Body of pancreas (tissue), 4 donors: ENCODE results near the gene GRM4.

ENCODE experiments used
- POLR2A ChIP-seq, 3 donors: fragments of 450-650 bp; IDR thresholded peaks; one replicate each; pipeline ENCODE4 v1.6.1; 2016; ENCODE audit warnings: antibody characterized with exemption in 3 of 3, mild to moderate bottlenecking in 2 of 3
- TF ChIP-seq, protein P1 (sequence below), 7 experiments: fragments of 450-650 bp in 4 of 7; fragments of 200-600 bp in 3 of 7; sonication (generic) in 3 of 7; IDR thresholded peaks; one replicate each; pipeline ENCODE4 v1.5.1; 2016 to 2019; ENCODE audit warnings: antibody characterized with exemption in 7 of 7

DNA sequence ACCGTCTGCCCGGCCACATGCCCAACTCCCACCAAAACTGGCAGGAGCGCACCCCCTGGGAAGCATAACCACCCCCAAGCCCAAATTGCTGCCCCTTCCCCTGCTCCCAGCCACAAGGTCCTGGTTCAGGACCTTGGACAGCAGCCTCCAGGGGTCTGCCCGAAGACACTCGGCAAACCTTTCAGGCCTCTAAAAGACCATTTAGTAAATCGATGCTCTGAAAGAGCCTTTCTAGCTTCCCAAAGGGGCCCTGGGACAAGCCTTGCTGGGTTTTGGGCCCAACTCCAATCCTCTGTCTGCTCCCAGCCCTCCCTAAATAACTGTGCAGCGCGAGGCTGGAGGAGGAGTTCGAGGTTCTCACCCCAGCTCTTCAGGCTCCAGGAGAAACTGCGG is 30.5 kb downstream of the GRM4 start:
- TF ChIP-seq, protein P1, sequence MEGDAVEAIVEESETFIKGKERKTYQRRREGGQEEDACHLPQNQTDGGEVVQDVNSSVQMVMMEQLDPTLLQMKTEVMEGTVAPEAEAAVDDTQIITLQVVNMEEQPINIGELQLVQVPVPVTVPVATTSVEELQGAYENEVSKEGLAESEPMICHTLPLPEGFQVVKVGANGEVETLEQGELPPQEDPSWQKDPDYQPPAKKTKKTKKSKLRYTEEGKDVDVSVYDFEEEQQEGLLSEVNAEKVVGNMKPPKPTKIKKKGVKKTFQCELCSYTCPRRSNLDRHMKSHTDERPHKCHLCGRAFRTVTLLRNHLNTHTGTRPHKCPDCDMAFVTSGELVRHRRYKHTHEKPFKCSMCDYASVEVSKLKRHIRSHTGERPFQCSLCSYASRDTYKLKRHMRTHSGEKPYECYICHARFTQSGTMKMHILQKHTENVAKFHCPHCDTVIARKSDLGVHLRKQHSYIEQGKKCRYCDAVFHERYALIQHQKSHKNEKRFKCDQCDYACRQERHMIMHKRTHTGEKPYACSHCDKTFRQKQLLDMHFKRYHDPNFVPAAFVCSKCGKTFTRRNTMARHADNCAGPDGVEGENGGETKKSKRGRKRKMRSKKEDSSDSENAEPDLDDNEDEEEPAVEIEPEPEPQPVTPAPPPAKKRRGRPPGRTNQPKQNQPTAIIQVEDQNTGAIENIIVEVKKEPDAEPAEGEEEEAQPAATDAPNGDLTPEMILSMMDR (IDR thresholded peaks at IDR 0.05), result no peak
- no peak for TF ChIP-seq POLR2A (IDR thresholded peaks at IDR 0.05)
